HG03064 (cell line): Measurements from ENCODE around the gene HDDC2.
"Not testable (repeated sequence)": the region's sequence is repeated elsewhere in the genome, so short reads cannot be mapped to it uniquely, and the experiment has no call there.

Experiments
- ATAC-seq: cut with Tn5 transposase; IDR thresholded peaks from one replicate; pipeline ENCODE4 v1.9.1; 2021; ENCODE audit warnings: low read depth; ENCODE audit not compliant: unreplicated experiment

HDDC2 gene

DNA sequence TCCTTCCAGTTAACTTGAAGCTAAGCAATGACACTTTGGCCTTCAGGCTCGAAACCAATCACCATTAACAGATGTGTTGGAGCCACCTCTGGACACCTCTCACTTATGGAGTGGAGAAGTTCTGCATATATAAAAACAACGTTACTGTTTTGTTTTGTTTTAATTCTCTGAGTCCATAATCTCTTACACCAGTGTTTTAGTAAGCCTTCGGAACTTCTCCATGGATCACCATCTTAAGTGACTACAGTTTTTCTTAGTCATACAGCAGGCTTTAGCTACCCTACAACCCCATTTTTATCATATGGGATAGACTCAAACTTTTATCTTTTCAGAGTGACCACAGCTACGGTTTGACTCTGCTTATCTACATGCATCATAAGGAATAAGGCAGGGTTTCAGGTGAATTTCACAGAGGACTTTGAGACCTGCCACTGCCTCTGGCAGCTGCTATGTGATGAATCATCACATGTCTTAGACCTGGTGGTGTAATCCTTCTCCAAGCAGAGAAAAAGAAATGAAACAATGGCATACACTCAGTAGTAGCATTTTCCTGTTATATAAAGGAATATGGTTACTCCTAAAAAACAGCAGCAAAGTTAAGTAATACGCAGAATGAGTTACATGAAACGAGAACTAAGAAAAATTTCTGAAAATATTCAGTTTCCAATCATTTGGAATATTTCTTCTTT lies 5.5 kb upstream of the HDDC2 start:
- no peak for ATAC-seq

DNA sequence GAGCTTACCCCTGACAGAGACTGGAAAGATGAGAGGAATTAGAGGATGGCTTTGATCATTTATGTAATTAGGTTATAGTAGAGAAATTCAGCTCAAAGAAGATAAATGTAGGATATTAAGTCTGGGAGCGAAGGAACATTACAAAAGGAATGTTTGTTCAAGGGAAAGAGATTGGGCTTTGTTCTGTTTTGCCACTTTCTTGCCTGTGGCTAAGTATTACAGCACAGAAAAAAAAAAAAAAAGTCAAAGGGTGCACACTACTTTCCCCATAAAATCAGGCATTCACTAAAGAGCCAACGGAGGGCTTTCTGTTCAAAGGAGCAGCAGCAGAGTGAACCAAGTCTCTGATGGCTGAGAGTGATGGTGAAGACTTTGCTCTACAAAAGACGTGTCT lies 5.0 kb upstream of the HDDC2 start:
- ATAC-seq, result no peak

DNA sequence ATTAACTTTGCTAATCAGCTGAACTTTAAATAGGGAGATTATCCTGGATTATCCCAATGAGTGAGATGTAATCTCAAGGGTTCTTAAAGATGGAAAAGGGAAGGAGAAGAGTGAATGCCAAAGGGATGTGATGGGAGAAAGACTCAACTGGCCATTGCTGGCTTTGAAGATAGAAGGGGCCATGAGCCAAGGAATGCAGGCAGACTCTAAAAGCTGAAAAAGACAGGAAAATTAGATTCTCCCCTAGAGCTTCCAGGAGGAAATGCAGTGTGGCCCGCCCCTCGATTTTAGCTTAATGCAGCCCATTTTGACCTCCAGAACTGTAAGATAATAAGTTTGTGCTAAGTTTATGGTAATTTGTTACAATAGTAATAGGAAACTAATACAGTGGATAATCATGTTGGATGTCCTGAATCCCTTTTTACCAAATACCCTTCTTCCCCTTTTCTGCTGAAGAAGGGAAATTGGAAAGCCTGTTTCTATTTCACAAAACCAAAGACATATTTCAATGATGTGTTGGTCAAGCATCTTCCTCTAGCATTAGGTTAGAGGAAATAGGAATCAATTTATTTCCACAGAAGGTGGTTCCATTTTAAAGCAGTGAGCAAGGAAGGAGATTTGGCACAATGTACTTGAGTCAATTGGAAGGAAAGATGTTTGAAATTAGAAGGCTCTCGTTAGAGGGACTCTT lies 3.3 kb upstream of the HDDC2 start:
- no peak for ATAC-seq

DNA sequence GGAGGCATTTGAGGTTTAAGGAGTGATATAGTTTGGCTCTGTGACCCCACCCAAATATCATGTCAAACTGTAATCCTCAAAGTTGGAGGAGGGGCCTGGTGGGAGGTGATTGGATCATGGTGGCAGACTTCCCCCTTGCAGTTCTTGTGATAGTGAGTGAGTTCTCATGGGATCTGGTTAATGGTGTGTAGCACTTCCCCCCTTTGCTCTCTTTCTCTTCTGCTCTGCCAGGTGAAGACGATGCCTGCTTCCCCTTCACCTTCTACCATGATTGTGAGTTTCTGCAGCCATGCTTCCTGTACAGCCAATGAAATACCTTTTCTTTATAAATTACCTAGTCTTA lies 1.7 kb upstream of the HDDC2 start:
- no peak for ATAC-seq

DNA sequence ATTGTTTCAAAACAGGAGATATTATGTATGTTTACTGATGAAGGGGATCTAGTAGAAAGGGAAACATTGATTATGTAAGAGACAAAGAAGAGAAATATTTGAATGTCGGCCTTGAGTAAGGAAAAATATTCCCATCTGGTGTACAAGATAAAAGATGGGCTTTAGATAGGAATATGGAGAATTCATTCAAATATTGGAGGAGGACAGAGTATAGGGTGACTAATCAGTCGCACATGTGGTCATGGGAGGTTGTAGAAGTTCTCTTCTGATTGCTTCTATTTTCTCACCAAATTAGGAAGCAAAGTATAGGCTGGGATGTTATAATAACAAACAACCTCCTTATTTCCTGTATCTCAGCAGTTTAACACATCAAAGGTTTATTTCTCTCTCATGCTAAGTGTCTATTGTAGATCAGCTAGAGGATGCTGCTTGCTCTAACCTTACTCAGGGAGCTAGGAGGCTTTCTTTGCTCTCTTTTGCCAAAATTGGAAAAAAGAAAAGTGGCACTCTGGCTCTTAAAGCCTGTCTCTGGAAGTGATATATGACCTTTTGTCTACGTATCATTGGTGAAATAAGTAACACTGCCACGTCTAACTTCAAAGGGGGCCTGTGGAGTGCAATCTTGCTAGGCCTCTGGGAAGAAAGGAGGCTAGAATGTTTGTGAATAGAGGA lies 1.2 kb upstream of the HDDC2 start:
- ATAC-seq, result no peak

DNA sequence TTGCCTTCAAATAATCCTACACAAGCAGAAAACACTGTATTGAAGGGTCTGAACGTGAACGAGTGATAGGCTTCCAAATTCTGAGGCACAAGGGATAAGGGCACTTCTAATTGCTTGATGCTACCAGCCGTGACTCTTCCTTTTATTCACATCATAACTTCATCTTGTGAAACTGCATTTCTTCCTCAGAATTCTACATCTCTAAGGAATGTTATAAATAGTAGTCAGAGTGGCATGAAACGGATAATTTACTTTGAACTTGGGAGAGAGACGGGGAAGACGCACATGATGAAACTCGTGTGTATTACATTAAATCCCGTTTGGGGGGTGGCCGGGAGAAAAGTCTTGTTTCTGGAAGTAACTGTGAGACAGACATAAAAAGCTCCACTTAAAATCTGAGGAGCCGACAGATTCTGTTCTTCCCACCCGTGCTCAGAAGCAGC lies 754 bp downstream of the HDDC2 start:
- no peak for ATAC-seq

DNA sequence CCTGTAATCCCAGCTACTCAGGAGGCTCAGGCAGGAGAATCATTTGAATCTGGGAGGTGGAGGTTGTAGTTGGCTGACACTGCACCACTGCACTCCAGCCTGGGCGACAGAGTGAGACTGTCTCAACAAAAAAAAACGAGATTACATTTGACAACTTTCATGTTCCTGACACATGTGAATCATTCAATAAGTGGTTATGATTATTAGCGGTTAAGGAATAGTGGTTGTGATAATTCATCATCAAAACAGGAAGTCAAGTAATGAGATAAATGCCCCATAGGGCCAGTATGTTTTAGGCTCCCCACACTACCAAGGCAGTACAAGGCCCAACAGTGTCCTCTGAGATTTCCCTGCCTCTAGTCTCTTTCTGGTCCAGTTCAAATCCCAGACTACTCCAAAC lies 2.5 kb downstream of the HDDC2 start:
- ATAC-seq, result no peak

DNA sequence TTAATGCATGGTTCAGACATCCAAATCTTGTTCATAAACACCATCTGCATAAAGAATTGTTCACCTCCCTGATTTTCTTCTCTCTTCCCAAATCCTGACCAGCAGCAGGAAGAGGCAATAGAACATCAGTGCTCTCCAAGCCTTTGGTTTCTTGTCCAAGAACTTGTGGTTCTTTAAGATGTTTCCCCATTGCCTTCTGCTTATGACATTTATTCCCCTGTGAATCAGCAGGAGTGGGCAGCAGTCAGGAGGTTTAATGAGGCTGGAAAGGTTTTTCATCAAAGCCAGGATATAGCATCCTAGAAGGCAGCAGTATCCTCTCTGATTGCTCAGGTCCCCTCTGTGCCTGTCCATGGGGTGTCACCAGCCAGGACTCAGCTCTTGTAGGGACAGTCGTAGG lies 5.3 kb downstream of the HDDC2 start:
- ATAC-seq, result no peak

DNA sequence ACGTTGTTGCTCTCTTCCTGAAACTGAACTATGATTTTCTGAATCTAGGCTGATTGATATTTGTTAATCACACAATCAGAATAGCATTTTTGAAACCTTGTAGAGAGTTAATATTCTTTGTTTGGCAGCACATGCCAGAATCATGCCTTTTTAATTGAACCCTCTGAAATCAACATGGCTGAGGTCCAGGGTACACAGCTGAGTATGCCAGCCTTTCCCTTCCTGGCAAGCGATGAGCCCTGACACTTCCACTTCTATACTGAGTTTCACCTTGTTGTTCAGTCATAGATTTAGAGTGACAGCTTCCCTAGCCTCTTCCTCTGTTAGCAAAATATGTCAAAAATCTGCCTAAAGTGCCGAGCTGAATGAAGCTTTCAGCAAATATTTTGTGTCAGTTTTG lies 6.8 kb downstream of the HDDC2 start:
- no peak for ATAC-seq

DNA sequence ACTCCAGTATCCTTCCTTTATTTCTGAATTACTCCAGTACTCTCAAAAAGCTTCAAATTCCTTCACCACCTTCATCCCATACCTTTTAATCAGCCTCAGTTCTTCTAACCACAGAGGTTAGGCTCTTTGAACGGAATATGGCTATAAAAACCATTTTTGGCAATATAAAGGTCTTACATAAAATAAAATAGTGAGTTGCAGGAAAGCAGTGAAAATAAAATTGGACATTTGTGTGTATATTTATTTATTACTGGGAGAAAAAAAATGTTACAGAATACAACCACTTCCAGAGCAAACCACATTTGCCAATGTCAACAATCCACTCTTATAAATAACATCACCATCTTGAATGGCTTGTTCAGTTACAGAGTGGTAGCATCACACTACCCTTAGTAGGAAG lies 7.7 kb downstream of the HDDC2 start:
- no peak for ATAC-seq

DNA sequence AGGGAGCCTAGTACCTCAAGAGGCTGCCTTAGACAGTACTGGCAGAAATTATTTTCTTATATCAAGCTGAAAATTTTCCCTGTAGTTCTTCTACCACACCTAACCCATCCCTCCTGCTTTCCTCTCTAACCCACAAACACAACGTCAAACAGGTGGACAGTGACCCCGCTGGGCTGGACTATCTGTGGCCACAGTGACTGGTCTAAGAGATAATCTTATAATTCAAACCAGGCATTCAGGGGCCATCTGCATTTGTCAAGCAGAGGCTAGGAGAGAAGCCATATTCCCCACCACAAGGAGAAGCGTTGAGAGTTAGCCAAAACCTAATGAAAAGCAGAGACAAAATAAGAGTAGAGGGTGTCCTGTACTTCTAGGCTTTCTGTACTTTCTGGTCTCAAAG lies 8.2 kb downstream of the HDDC2 start:
- ATAC-seq, result no peak

DNA sequence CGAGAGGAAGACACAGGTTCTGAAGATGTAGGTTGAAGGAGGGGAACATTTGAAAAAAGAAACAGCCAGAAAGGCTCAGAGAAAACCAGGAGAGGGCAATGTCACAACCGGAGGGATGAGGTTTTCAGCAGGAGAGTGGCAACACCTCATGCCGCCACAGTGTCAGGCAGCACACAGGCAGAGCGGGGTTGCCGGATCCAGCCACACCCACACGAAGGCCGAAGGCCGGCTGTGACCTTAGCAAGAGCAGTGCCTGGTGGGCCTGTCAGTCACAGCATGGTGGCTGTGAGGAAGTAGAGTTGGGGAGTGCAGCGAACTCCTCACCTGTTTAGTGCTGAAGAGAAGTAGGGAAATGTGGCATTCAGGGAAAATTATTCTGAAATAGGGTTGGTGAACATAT lies 14.0 kb downstream of the HDDC2 start:
- ATAC-seq, result no peak

DNA sequence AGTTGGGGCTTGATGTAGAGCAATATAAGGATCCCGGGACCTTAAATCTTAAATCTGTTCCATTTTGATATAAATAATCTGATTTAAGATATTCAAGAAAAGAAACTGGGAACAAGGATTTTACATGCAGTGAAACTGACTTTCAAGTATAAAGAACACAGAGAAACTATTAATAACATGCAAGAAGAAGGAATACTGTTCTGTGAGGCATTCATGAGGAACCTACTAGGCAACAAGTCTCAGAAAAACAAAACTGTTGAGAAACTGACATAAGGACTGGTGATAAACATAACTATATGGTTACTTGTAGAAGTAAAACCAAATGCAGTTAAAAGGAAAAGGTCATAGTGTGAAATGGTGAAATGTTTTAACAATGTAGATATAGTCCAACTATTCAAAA lies 15.8 kb downstream of the HDDC2 start:
- no peak for ATAC-seq

DNA sequence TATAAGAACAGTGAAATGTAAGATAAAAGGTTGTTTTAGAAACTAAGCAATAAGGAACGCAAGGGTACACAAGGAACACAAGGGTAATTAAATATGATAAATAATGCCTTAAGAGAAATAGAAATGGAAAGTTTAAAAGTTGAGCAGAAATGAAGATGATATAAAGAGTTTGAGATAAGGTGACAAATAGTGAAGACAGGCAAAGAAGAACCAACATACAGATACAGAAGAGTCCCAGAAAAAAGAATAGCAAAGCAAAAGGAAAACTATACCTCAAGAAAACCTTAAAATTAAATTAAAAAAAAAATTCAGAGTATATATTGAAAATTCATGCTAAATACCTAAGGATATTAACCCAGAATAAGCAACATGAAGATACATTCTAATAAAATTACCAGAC lies 16.4 kb downstream of the HDDC2 start:
- ATAC-seq, result no peak

DNA sequence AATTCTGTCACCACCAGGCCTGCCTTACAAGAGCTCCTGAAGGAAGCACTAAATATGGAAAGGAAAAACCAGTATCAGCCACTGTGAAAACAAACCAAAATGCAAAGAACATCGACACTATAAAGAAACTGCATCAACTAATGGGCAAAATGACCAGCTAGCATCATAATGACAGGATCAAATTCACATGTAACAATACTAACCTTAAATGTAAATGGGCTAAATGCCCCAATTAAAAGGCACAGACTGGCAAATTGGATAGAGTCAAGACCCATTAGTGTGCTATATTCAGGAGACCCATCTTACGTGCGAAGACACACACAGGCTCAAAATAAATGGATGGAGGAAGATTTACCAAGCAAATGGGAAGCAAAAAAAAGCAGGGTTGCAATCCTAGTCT lies 19.3 kb downstream of the HDDC2 start:
- not testable (repeated sequence) for ATAC-seq

DNA sequence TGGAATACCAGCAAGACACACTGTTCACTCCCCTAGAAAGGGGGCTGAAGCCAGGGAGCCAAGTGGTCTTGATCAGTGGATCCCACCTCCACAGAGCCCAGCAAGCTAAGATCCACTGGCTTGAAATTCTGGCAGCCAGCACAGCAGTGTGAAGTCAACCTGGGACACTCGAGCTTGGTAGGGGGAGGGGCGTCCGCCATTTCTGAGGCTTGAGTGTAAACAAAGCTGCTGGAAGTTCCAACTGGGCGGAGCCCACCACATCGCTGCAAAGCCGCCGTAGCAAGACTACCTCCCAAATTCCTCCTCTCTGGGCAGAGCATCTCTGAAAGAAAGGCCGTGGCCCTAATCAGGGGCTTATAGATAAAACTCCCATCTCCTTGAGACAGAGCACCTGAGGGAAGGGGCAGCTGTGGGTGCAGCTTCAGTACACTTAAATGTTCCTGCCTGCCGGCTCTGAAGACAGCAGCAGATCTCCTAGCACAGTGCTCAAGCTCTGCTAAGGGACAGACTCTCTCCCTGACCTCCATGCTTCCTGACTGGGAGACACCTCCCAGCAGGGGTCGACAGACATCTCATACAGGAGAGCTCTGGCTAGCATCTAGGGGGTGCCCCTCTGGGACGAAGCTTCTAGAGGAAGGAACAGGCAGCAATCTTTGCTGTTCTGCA lies 21.3 kb downstream of the HDDC2 start:
- not testable (repeated sequence) for ATAC-seq

DNA sequence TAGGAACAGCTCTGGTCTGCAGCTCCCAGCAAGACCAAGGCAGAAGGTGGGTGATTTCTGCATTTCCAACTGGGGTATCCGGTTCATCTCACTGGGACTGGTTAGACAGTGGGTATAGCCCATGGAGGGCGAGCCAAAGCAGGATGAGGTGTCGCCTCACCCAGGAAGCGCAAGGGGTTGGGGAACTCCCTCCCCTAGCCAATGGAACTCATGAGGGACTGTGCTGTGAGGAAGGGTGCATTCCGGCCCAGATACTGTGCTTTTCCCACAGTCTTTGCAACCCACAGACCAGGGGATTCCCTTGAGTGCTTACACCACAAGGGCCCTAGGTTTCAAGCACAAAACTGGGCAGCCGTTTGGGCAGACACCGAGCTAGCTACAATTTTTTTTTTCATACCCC lies 21.8 kb downstream of the HDDC2 start:
- no peak for ATAC-seq

DNA sequence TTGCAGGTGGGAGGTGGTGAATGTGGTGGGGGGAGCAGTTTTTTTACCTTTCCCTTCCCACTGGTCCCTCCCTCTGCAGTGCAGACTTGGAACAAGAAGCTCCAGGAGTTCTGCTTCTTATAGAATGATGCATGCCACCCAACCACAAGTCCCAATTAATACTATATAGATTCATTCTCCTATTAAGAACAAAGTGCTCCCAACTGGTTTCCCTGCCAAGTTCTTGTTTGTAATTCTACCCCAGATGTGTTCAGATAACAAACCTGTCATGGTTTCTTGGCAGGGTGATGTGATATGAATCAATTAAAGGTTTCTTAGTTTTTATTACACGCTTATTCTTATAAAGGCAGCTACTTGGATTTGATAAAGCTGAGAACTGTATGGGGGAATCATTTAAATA lies 23.9 kb downstream of the HDDC2 start:
- ATAC-seq, result no peak

DNA sequence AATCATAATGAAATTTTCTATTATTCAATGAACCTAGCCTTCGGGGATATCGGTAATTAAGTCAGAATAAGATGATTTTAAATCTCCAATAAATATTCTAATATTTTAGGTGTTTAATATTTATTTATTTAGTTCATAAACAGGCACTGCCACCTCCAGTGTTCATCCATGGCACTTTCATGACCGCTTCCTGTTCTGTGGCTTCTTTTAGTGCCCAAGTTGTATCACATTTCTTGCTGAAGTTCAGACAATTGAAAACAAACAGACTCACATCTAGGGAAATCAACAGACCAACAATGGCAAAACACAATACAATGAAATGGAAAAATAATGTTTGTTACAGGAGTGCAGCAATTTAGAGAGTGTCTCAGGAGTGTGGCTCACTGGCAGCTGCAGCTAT lies 26.0 kb downstream of the HDDC2 start:
- no peak for ATAC-seq

DNA sequence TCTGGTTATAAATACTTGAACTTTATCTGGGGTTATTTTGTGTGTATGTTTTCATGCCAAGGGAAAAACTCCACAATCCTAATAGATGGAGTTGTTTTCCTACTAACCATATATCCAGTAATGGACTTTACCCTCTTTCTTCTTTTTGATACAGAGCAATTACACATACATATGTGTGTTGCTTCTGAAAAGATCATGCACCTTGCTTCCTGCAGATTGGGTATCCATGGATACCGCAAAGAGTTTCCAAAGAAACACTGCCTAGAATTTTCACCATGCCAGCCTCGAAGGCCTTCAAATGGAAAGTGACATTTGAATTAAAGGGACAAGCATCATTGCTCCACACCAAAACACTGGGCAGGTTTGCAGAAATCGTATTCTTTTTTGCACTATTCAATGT lies 26.8 kb downstream of the HDDC2 start:
- ATAC-seq, result no peak

DNA sequence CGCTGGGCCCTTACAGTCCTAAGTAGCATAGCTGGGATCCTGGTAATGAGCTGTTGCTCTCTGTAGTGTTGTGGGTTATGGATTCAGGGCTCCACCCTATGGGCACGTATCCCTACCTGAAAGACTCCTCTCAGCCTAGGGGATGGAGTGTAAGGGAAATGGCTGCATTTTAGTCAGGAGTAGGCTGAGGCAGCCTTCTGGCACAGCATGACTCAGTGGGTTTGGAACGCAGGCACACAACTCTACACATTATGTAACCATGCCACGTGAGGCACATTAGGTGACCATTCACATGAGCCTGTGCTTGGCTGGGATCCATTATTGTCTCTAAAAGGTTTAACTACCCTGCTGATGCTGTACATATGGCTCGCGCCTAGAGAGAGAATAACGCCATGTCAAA lies 27.8 kb downstream of the HDDC2 start:
- ATAC-seq, result no peak

DNA sequence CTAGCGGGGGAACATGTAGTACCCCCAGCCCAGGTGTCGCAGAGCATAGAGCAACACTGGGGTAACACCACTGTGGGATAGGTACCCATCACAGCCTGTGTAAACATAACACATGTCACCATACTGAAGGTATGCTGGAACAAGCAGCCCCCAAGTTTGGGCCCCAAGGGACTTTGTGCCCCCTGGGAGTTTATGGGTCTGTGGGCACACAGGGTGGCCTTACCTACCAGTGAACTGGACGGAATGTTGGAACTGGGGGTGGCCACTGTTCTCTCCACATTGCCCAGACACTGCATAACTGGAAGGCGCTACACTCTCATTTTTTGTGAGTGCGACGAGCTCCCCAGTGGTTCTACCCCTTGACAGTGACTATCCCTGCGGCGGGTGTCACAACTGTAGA lies 28.5 kb downstream of the HDDC2 start:
- no peak for ATAC-seq
